KMS-11 (cell line): ENCODE results near the gene TMEM132C.

Experiments
- H2AFZ ChIP-seq: fragments of 200-600 bp; sonication (generic); 2 replicates; pipeline ENCODE4 v1.6.1; 2016; ENCODE audit warnings: antibody characterized with exemption, mixed run types, low read depth
- H3K27ac ChIP-seq: fragments of 200-600 bp; sonication (generic); 2 replicates; pipeline ENCODE4 v1.6.1; 2016; ENCODE audit warnings: mild to moderate bottlenecking, mixed run types
- H3K27me3 ChIP-seq: fragments of 200-600 bp; sonication (generic); 2 replicates; pipeline ENCODE4 v1.6.1; 2017; ENCODE audit warnings: mild to moderate bottlenecking, low read depth, mixed run types, moderate library complexity; ENCODE audit not compliant: insufficient read depth
- H3K36me3 ChIP-seq: fragments of 200-600 bp; sonication (generic); 2 replicates; pipeline ENCODE4 v1.6.1; 2017; ENCODE audit warnings: mild to moderate bottlenecking, mixed run types; ENCODE audit not compliant: insufficient read depth
- H3K4me1 ChIP-seq: fragments of 200-600 bp; sonication (generic); 2 replicates; pipeline ENCODE4 v1.6.1; 2016; ENCODE audit warnings: mild to moderate bottlenecking, low read depth, mixed run types; ENCODE audit not compliant: poor library complexity, severe bottlenecking
- H3K4me2 ChIP-seq: fragments of 200-600 bp; sonication (generic); 2 replicates; pipeline ENCODE4 v1.7.0; 2016; ENCODE audit warnings: mild to moderate bottlenecking, mixed run types
- H3K4me3 ChIP-seq: fragments of 200-600 bp; sonication (generic); IDR thresholded peaks from 2 replicates; pipeline ENCODE4 v1.6.1; 2017; ENCODE audit warnings: low read depth, low read length, mixed read lengths; ENCODE audit not compliant: insufficient read depth
- H3K79me2 ChIP-seq: fragments of 200-600 bp; sonication (generic); 2 replicates; pipeline ENCODE4 v1.6.1; 2016; ENCODE audit warnings: low read depth, mixed run types; ENCODE audit not compliant: insufficient read depth
- H3K9ac ChIP-seq: fragments of 200-600 bp; sonication (generic); 2 replicates; pipeline ENCODE4 v1.6.1; 2016; ENCODE audit warnings: mild to moderate bottlenecking, mixed run types
- H4K20me1 ChIP-seq: fragments of 200-600 bp; sonication (generic); 2 replicates; pipeline ENCODE4 v1.6.1; 2016; ENCODE audit warnings: mild to moderate bottlenecking, mixed run types; ENCODE audit not compliant: insufficient read depth
- CTCF ChIP-seq: fragments of 200-600 bp; sonication (generic); conservative IDR thresholded peaks from 2 replicates; pipeline ENCODE4 v1.6.1; 2017; ENCODE audit warnings: low read depth, mild to moderate bottlenecking, antibody characterized with exemption, low read length, moderate library complexity, mixed read lengths

The TMEM132C gene

DNA sequence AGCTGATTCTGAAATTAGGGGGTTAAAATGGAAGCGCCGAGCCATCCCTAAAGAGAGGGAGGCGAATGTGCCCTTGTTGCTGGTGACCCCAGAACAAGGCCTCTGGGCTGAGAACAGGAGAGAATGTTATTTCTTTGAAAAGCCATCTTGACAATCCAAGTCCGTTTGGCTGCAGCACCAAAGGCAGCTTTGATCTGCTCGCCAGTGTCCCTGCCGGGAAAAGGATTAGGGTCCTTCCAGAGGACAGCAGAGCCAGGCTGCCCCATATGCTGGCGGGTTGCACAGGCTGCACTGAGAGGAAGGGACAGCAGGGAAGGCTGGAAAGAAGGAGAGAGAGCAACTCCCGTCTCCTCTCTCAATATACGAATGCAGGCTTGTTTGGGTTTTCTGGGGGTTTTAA lies 141.7 kb downstream of the TMEM132C start:
- Histone ChIP-seq H3K27ac (no peak overlapping the region), H3K4me1 (no peaks in the 10 kb centered on the region), H3K79me2 (no peaks in the 10 kb centered on the region), H4K20me1 (no peaks in the 10 kb centered on the region), H3K27me3 (no peaks in the 10 kb centered on the region), H3K36me3 (no peaks in the 10 kb centered on the region), H3K9ac (no peak overlapping the region), H3K4me2 (no peak overlapping the region), H2AFZ (no peak overlapping the region), H3K4me3 (no peak overlapping the region)
- no peak for TF ChIP-seq CTCF

- Histone ChIP-seq H3K4me2 (no peak overlapping the region), H3K27ac (no peak overlapping the region), H3K79me2 (no peaks in the 10 kb centered on the region), H3K4me3 (no peak overlapping the region), H3K4me1 (no peaks in the 10 kb centered on the region), H4K20me1 (no peaks in the 10 kb centered on the region), H3K36me3 (no peaks in the 10 kb centered on the region), H3K9ac (no peak overlapping the region), H3K27me3 (no peaks in the 10 kb centered on the region), H2AFZ (no peak overlapping the region)
- no peak for TF ChIP-seq CTCF
Observed at GRCh38 chr12:128415036-128415560, 148.1 kb downstream of the TMEM132C start.

GRCh38 chr12:128418944-128419343 lies 152.0 kb downstream of the TMEM132C start:
- Histone ChIP-seq H3K4me3 (no peak overlapping the region), H3K27me3 (no peaks in the 10 kb centered on the region), H3K4me2 (no peak overlapping the region), H3K27ac (no peak overlapping the region), H3K9ac (no peak overlapping the region), H3K4me1 (no peaks in the 10 kb centered on the region), H3K79me2 (no peaks in the 10 kb centered on the region), H3K36me3 (no peaks in the 10 kb centered on the region), H2AFZ (no peak overlapping the region), H4K20me1 (no peaks in the 10 kb centered on the region)
- no peak for TF ChIP-seq CTCF

- no peaks in the 10 kb centered on the region for H3K79me2 ChIP-seq
- no peaks in the 10 kb centered on the region for H3K27me3 ChIP-seq
- H3K4me1 ChIP-seq: no peaks in the 10 kb centered on the region
- H2AFZ ChIP-seq: no peak overlapping the region
- no peaks in the 10 kb centered on the region for H3K36me3 ChIP-seq
- TF ChIP-seq CTCF: no peak
- no peak overlapping the region for H3K27ac ChIP-seq
- H3K9ac ChIP-seq: no peak overlapping the region
- H3K4me3 ChIP-seq: no peak overlapping the region
- no peak overlapping the region for H3K4me2 ChIP-seq
- H4K20me1 ChIP-seq: no peaks in the 10 kb centered on the region
Observed at GRCh38 chr12:128420163-128420562, 153.2 kb downstream of the TMEM132C start.

DNA sequence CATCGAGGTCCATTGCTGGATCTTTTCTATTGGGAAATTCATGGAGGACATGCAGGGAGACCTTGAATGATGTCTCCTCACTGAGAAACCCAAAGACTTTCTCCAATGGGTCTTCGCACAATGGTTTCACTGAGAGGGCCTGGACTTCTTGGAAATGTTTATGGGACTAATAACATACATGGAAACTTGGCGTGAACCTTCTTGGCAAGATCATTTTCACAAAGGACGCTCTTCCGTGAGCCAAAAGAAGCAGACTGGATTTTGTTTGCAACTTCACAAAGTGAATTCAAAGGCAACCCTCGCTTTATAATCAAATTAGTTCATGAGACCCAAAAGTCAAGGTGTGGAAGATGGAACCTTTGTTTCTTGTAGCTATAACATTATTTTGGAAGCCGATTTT lies 154.4 kb downstream of the TMEM132C start:
- Histone ChIP-seq H3K4me3 (no peak overlapping the region), H3K36me3 (no peaks in the 10 kb centered on the region), H3K4me1 (no peaks in the 10 kb centered on the region), H4K20me1 (no peaks in the 10 kb centered on the region), H3K27ac (no peak overlapping the region), H3K4me2 (no peak overlapping the region), H3K27me3 (no peaks in the 10 kb centered on the region), H2AFZ (no peak overlapping the region), H3K9ac (no peak overlapping the region), H3K79me2 (no peaks in the 10 kb centered on the region)
- TF ChIP-seq CTCF: no peak
